Panc1 (cell line): ENCODE results near the gene TMEM129. TPM values are rescaled to one million over a fixed set of nuclear protein-coding genes. Genes with fewer than 3 reads are reported as not detected.

Source experiments
- ATAC-seq: fragments of 200-7000 bp; cut with Tn5 transposase; 2 replicates; pipeline ENCODE4 v1.9.1; 2020; ENCODE audit warnings: mild to moderate bottlenecking, moderate library complexity
- BruUV-seq: library from RNA; stranded (reverse); fragments of 400-500 nt; replicated peaks from 2 replicates; lab custom pipeline; 2021; lab: Mats Ljungman, UMichigan
- CTCF ChIA-PET: fragments of 300-600 bp; sonication (Branson Sonifier 250); formaldehyde crosslinking; loops from one replicate; lab custom pipeline; 2022; ENCODE audit warnings: antibody characterized with exemption; lab: Charles Lee
- POLR2A ChIA-PET: fragments of 300-600 bp; sonication (Branson Sonifier 250); formaldehyde crosslinking; loops from one replicate; lab custom pipeline; 2022; ENCODE audit warnings: antibody characterized with exemption; lab: Charles Lee
- DNase-seq: peaks from one replicate; pipeline ENCODE4 v3.0.0-alpha.2; 2010; ENCODE audit warnings: low read depth, low spot score
- H3K27ac ChIP-seq: 2 replicates; pipeline ENCODE4 v1.5.1; 2011; ENCODE audit warnings: mild to moderate bottlenecking, low read length, inconsistent platforms
- H3K27me3 ChIP-seq: fragments of 200-500 bp; sonication (Bioruptor generic); 2 replicates; pipeline ENCODE4 v1.6.0; 2014; ENCODE audit warnings: low read length, inconsistent platforms; ENCODE audit not compliant: control insufficient read depth, insufficient read depth
- H3K36me3 ChIP-seq: fragments of 200-500 bp; sonication (Bioruptor generic); 2 replicates; pipeline ENCODE4 v1.5.1; 2014; ENCODE audit warnings: inconsistent platforms, mild to moderate bottlenecking, low read length, moderate library complexity; ENCODE audit not compliant: control insufficient read depth, insufficient read depth
- H3K4me1 ChIP-seq: 2 replicates; pipeline ENCODE4 v1.5.1; 2011; ENCODE audit warnings: inconsistent platforms, mild to moderate bottlenecking, low read length, moderate library complexity; ENCODE audit not compliant: control insufficient read depth, insufficient read depth
- H3K4me3 ChIP-seq, 2 experiments: 2 replicates each; pipeline ENCODE4 v1.5.1; 2011 to 2012; ENCODE audit warnings: low read depth in 2 of 2, low read length in 2 of 2, mild to moderate bottlenecking in 2 of 2, inconsistent platforms in 1 of 2, moderate library complexity in 1 of 2
- H3K9me3 ChIP-seq: fragments of 200-500 bp; sonication (Bioruptor generic); 2 replicates; pipeline ENCODE4 v1.5.1; 2014; ENCODE audit warnings: low read depth, mild to moderate bottlenecking, inconsistent platforms, low read length, moderate library complexity; ENCODE audit not compliant: control insufficient read depth, insufficient read depth
- CTCF ChIP-seq: fragments of 450-650 bp; IDR thresholded peaks from 2 replicates; pipeline ENCODE4 v1.5.1; 2017; ENCODE audit warnings: mild to moderate bottlenecking
- POLR2AphosphoS5 ChIP-seq: IDR thresholded peaks from 2 replicates; pipeline ENCODE4 v1.6.1; 2012; ENCODE audit warnings: mild to moderate bottlenecking, low read depth, low read length, moderate library complexity
- SIN3A ChIP-seq: IDR thresholded peaks from 2 replicates; pipeline ENCODE4 v1.6.1; 2012; ENCODE audit warnings: low read depth, mild to moderate bottlenecking, low read length, moderate library complexity, borderline replicate concordance; ENCODE audit not compliant: insufficient read depth
- TCF7L2 ChIP-seq: IDR thresholded peaks from 2 replicates; pipeline ENCODE4 v1.6.1; 2011; ENCODE audit warnings: mild to moderate bottlenecking, low read depth, low read length, inconsistent platforms
- in situ Hi-C: cut with HindIII; loops from 2 replicates; pipeline ENCODE4 v1.10.0; 2016; ENCODE audit warnings: low sequenced_read_pairs, low pct_unique_long_range_greater_than_20kb
- intact Hi-C: fragments of 100-400 bp; cut with micrococcal nuclease; formaldehyde crosslinking; loops from one replicate; pipeline ENCODE4 v1.10.0; 2022; ENCODE audit not compliant: unreplicated experiment
- total RNA-seq: library from RNA; stranded (reverse); gene quantifications from one replicate; pipeline ENCODE4 v1.2.1, GENCODE V29; 2021; ENCODE audit not compliant: unreplicated experiment
- TF ChIP-seq, protein P1 (sequence below), 2 experiments: IDR thresholded peaks; 2 replicates each; pipeline ENCODE4 v1.6.1; 2011 to 2012; ENCODE audit warnings: low read depth in 2 of 2, control low read depth in 1 of 2, low read length in 1 of 2, mild to moderate bottlenecking in 1 of 2, moderate library complexity in 1 of 2; ENCODE audit not compliant: insufficient read depth in 1 of 2

Gene TMEM129
- total RNA-seq, 1 experiment from 2014 or later = 32.6 TPM

GRCh38 chr4:1715002-1715758 lies 5.9 kb downstream of the TMEM129 start:
- POLR2A ChIA-PET = no interaction called here
- Histone ChIP-seq H3K27ac (peak overlapping the region; percentile 61), H3K27me3 (no peaks in the 10 kb centered on the region), H3K4me3 (peak overlapping the region in 1 of 2 experiments; percentile 58; a peak in 2 of 4 replicates), H3K4me1 (peaks cover 37% of the 10 kb centered on the region), H3K9me3 (no peaks in the 10 kb centered on the region), H3K36me3 (peaks cover 2% of the 10 kb centered on the region; the same call in 1 of the 2 replicates)
- BruUV-seq = no TSS peak
- intact Hi-C loops (no loop called here), in situ Hi-C loops (no loop called here)
- DNase-seq (no peak), ATAC-seq (no peak)
- TF ChIP-seq POLR2AphosphoS5 (no peak), SIN3A (no peak), CTCF (no peak), TCF7L2 (no peak)
- TF ChIP-seq, protein P1, sequence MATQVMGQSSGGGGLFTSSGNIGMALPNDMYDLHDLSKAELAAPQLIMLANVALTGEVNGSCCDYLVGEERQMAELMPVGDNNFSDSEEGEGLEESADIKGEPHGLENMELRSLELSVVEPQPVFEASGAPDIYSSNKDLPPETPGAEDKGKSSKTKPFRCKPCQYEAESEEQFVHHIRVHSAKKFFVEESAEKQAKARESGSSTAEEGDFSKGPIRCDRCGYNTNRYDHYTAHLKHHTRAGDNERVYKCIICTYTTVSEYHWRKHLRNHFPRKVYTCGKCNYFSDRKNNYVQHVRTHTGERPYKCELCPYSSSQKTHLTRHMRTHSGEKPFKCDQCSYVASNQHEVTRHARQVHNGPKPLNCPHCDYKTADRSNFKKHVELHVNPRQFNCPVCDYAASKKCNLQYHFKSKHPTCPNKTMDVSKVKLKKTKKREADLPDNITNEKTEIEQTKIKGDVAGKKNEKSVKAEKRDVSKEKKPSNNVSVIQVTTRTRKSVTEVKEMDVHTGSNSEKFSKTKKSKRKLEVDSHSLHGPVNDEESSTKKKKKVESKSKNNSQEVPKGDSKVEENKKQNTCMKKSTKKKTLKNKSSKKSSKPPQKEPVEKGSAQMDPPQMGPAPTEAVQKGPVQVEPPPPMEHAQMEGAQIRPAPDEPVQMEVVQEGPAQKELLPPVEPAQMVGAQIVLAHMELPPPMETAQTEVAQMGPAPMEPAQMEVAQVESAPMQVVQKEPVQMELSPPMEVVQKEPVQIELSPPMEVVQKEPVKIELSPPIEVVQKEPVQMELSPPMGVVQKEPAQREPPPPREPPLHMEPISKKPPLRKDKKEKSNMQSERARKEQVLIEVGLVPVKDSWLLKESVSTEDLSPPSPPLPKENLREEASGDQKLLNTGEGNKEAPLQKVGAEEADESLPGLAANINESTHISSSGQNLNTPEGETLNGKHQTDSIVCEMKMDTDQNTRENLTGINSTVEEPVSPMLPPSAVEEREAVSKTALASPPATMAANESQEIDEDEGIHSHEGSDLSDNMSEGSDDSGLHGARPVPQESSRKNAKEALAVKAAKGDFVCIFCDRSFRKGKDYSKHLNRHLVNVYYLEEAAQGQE (IDR thresholded peaks at IDR 0.05; ENCODE audit: insufficient read depth in 1 of 2, low read depth in 2 of 2, low read length in 1 of 2) = no peak
- CTCF ChIA-PET = no interaction called here

- POLR2A ChIA-PET = no interaction called here
- BruUV-seq = no TSS peak
- TF ChIP-seq CTCF (no peak), TCF7L2 (no peak), SIN3A (no peak), POLR2AphosphoS5 (no peak)
- TF ChIP-seq, protein P1 (IDR thresholded peaks at IDR 0.05; ENCODE audit: insufficient read depth in 1 of 2, low read depth in 2 of 2, low read length in 1 of 2) = no peak
- Histone ChIP-seq H3K36me3 (peaks cover 2% of the 10 kb centered on the region; the same call in 1 of the 2 replicates), H3K27ac (peak overlapping the region; percentile 78), H3K4me1 (peaks cover 41% of the 10 kb centered on the region), H3K27me3 (no peaks in the 10 kb centered on the region), H3K9me3 (no peaks in the 10 kb centered on the region), H3K4me3 (peak overlapping the region; percentile 58 to 79)
- intact Hi-C loops (no loop called here), in situ Hi-C loops (no loop called here)
- DNase-seq (no peak), ATAC-seq (no peak)
- CTCF ChIA-PET = no interaction called here
These were observed 6.7 kb downstream of the TMEM129 start for GRCh38 chr4:1714303-1715001.
